Spleen (tissue), 11 donors: ENCODE data around the gene AKR1B1. TPM values are rescaled to one million over a fixed set of nuclear protein-coding genes. Genes with fewer than 3 reads are reported as not detected.

Experiments used
- DNase-seq: peaks from one replicate; pipeline ENCODE4 v3.0.0-alpha.2; 2020
- H3K27ac ChIP-seq, 8 donors: fragments of 200-600 bp; sonication (generic) in 7 of 8; 1 replicate in 4 of 8; 2 replicates in 4 of 8; pipeline versions ENCODE4 v1.5.0 to v1.8.0; 2016 to 2021; ENCODE audit warnings: inconsistent platforms in 4 of 8, mild to moderate bottlenecking in 4 of 8, moderate library complexity in 1 of 8
- H3K27me3 ChIP-seq, 7 donors: fragments of 200-600 bp; sonication (generic) in 6 of 7; replicated peaks in 1 of 7; 1 replicate in 4 of 7; 2 replicates in 3 of 7; pipeline versions ENCODE4 v1.5.0 to v1.8.0; 2016 to 2021; ENCODE audit warnings: inconsistent platforms in 3 of 7, mild to moderate bottlenecking in 1 of 7
- H3K36me3 ChIP-seq, 6 donors: fragments of 200-600 bp; sonication (generic) in 5 of 6; 1 replicate in 4 of 6; 2 replicates in 2 of 6; pipeline versions ENCODE4 v1.5.0 to v1.8.0; 2016 to 2021; ENCODE audit warnings: inconsistent platforms in 2 of 6
- H3K4me1 ChIP-seq, 6 donors: fragments of 200-600 bp; sonication (generic) in 5 of 6; 1 replicate in 3 of 6; 2 replicates in 3 of 6; pipeline versions ENCODE4 v1.5.0 to v1.8.0; 2016 to 2021; ENCODE audit warnings: inconsistent platforms in 3 of 6
- H3K4me3 ChIP-seq, 8 donors: fragments of 200-600 bp; sonication (generic) in 7 of 8; 1 replicate in 4 of 8; 2 replicates in 4 of 8; pipeline versions ENCODE4 v1.5.0 to v1.8.0; 2016 to 2021; ENCODE audit warnings: inconsistent platforms in 4 of 8, mild to moderate bottlenecking in 4 of 8, moderate library complexity in 2 of 8
- H3K9me3 ChIP-seq, 8 donors: fragments of 200-600 bp; sonication (generic) in 7 of 8; 1 replicate in 4 of 8; 2 replicates in 4 of 8; pipeline versions ENCODE4 v1.5.0 to v1.8.0; 2016 to 2021; ENCODE audit warnings: inconsistent platforms in 4 of 8
- CTCF ChIP-seq, 11 experiments: fragments of 200-600 bp in 7 of 11; fragments of 450-650 bp in 4 of 11; sonication (generic) in 4 of 11; IDR thresholded peaks in 8 of 11; conservative IDR thresholded peaks in 3 of 11; 1 replicate in 7 of 11; 2 replicates in 4 of 11; pipeline versions ENCODE4 v1.4.0 to v1.8.0; 2016 to 2021; ENCODE audit warnings: antibody characterized with exemption in 11 of 11, inconsistent platforms in 4 of 11, mild to moderate bottlenecking in 1 of 11
- POLR2A ChIP-seq, 3 donors: fragments of 450-650 bp; IDR thresholded peaks; one replicate each; pipeline ENCODE4 v1.5.1; 2017; ENCODE audit warnings: antibody characterized with exemption in 3 of 3, mild to moderate bottlenecking in 1 of 3
- POLR2AphosphoS5 ChIP-seq, 3 donors: sonication (generic); formaldehyde crosslinking; IDR thresholded peaks; one replicate each; pipeline ENCODE4 v1.5.1; 2017; ENCODE audit warnings: antibody characterized with exemption in 3 of 3
- WGBS, 5 donors: extraction: QIAGEN DNeasy Blood & Tissue Kit in 3 of 5; methylation state at CpG; one replicate each; pipeline versions ENCODE4 v1.1.5 to v1.1.7; 2013 to 2018; 5-methylcytosine and 5-hydroxymethylcytosine counted together
- intact Hi-C: fragments of 100-400 bp; cut with DNase I; formaldehyde crosslinking; loops from one replicate; pipeline ENCODE4 v1.15.0; 2023; ENCODE audit warnings: low total_unique reads
- polyA plus RNA-seq, 3 donors: library from polyadenylated mRNA; stranded (reverse); fragments of 200-250 nt; gene quantifications; one replicate each; pipeline ENCODE4 v1.2.1, GENCODE V29; 2013
- total RNA-seq, 7 donors: library from RNA; depleted of rRNA in 3 of 7; stranded (reverse); fragments of >200 nt in 3 of 7; fragmentation: NEBNext Ultra II Directional in 4 of 7; extraction: Animal tissue kit (Norgen Biotek cat#: 25700) in 4 of 7; gene quantifications; one replicate each; pipeline versions ENCODE4 v1.1.0 to v1.2.1, GENCODE V29; 2016 to 2021
- donor health status: healthy with polysubstance abuse.
- donor health status: DM: no; HTN: no; CAD: no; lungs with moderate emphysema.
- donor health status: DM: no; HTN: no; CAD: no.
- donor health status: Bipolar disorder and iron deficiency.
- donor health status: healthy.
- donor health status: DM: no; HTN: no; CAD: no.
- donor health status: DM: yes; HTN: yes; CAD: no.

AKR1B1 gene
- total and polyA plus RNA-seq, 10 donors = 53.7 to 112 (median 68.3) TPM

- no peaks in the 10 kb centered on the region for H3K4me1 ChIP-seq
These were observed 13.8 kb upstream of the AKR1B1 start for GRCh38 chr7:134472572-134473244.

GRCh38 chr7:134470864-134471263, 12.0 kb upstream of the AKR1B1 start:
- Histone ChIP-seq H3K27ac (no peak overlapping the region), H3K4me3 (no peak overlapping the region), H3K4me1 (no peaks in the 10 kb centered on the region), H3K9me3 (peaks cover 0 to 9% (median 2%) of the 10 kb centered on the region in 8 donors), H3K36me3 (no peaks in the 10 kb centered on the region), H3K27me3 (peaks cover 0 to 4% (median 0%) of the 10 kb centered on the region in 7 donors)
- TF ChIP-seq CTCF (IDR thresholded peaks at IDR 0.05 in 8 of 11, conservative IDR thresholded peaks at IDR 0.05 in 3 of 11) (no peak), POLR2A (IDR thresholded peaks at IDR 0.05) (no peak), POLR2AphosphoS5 (IDR thresholded peaks at IDR 0.05) (no peak)
- WGBS, 5 donors = 83 to 97% (median 94%) methylated on average over 4 of the region's 4 CpGs
- intact Hi-C loops = no loop called here
- DNase-seq = no peak

More at GRCh38 chr7:134472572-134473244, 13.8 kb upstream of the AKR1B1 start:
- Histone ChIP-seq H3K9me3 (peaks cover 0 to 4% (median 0%) of the 10 kb centered on the region in 8 donors), H3K4me3 (no peak overlapping the region), H3K36me3 (no peaks in the 10 kb centered on the region), H3K27ac (no peak overlapping the region), H3K27me3 (peaks cover 0 to 4% (median 0%) of the 10 kb centered on the region in 7 donors)
- intact Hi-C loops = no loop called here
- no peak for DNase-seq
- TF ChIP-seq POLR2AphosphoS5 (IDR thresholded peaks at IDR 0.05) (no peak), CTCF (IDR thresholded peaks at IDR 0.05 in 8 of 11, conservative IDR thresholded peaks at IDR 0.05 in 3 of 11) (no peak), POLR2A (IDR thresholded peaks at IDR 0.05) (no peak)
- 77 to 95% (median 79%) methylated on average over 2 of the region's 2 CpGs for WGBS, 5 donors

GRCh38 chr7:134469622-134470021, 10.7 kb upstream of the AKR1B1 start:
- intact Hi-C loops = no loop called here
- no peak overlapping the region for H3K27ac ChIP-seq
- DNase-seq = no peak

More at GRCh38 chr7:134469622-134470021, 10.7 kb upstream of the AKR1B1 start:
- Histone ChIP-seq H3K27me3 (no peaks in the 10 kb centered on the region), H3K4me1 (no peaks in the 10 kb centered on the region), H3K36me3 (no peaks in the 10 kb centered on the region), H3K9me3 (peaks cover 0 to 21% (median 13%) of the 10 kb centered on the region in 8 donors), H3K4me3 (no peak overlapping the region)
- TF ChIP-seq CTCF (IDR thresholded peaks at IDR 0.05 in 8 of 11, conservative IDR thresholded peaks at IDR 0.05 in 3 of 11) = no peak
- TF ChIP-seq POLR2A (IDR thresholded peaks at IDR 0.05) = no peak
- TF ChIP-seq POLR2AphosphoS5 (IDR thresholded peaks at IDR 0.05) = no peak
- WGBS, 5 donors = 71 to 80% (median 72%) methylated on average over 9 of the region's 9 CpGs
